LoVo (cell line): Measurements from ENCODE around the gene RAD51B.
A peak's percentile ranks its signal among the peaks of the same experiment; 100 is the strongest.

ENCODE experiments used
- DNase-seq: peaks from one replicate; pipeline ENCODE4 v3.0.0-alpha.2; 2016; ENCODE audit warnings: low spot score

RAD51B gene

DNA sequence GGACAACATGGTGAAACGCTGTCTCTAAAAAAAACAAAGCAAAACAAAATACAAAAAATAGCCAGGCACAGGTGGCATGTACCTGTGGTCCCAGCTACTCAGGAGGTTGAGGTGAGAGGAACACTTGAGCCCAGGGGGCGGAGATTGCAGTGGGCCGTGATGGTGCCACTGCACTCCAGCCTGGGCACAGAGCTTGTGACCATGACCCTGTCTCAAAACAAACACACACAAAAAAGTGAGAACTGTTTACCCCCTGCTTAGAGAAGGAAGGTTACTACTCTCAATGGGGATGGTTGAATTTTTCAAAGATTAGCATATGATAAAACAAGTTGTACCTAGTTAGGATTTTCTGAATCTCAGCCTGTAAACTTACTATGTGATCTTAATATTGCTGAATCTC is 905.3 kb downstream of the RAD51B start:
- DNase-seq: no peak

DNA sequence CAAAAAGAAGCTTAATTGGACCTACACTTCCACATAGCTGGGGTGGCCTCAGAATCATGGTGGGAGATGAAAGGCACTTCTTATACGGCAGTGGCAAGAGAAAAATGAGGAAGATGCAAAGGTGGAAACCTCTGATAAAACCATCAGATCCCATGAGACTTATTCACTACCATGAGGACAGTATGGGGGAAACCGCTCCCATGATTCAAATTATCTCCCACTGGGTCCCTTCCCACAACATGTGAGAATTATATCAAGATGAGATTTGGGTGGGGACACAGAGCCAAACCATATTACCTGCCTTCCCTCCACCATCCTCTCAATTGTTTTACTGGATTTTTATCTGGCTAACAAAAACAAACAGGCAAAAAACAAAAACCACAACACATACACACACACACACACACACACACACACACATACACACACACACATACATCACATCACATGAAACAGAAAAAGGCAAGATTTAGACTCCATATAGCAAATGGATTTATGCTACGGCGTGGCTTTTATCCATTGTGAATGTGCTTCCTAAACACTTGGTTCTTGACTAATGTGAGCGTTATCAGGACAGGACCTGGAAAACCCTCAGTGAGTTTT is 906.6 kb downstream of the RAD51B start:
- DNase-seq: no peak

DNA sequence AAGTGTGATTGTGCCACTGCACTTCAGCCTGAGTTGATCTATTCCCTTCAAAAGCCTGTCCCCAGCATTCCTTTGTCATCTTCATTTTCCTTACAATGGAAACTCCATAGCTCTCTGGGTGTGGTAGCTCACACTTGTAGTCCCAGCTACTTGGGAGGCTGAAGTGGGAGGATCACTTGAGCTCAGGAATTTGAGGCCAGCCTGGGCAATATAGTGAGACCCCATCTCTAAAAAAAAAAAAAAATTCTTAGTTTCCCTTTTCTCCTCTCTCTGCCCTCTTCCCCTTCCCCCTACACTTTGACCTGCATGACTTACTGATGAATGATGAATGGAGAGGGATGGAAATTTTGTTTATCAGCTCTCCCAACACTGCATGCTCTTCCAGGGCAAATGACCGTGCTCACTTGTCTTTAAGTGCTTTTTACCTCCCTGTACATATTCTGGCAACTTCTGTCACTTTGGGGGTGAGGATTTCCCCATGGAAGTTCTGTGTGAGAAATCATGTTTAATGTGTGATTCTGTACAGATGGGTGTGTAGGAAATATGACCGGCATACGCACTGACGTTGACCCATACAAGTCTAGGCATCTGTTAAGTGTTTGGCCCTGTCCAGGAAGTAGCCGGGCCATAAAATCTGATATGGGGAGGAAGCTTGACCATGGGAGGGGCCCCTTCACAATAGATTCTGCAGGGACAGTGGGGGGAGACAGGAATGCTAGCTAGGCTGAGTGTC is 907.9 kb downstream of the RAD51B start:
- DNase-seq: no peak

DNA sequence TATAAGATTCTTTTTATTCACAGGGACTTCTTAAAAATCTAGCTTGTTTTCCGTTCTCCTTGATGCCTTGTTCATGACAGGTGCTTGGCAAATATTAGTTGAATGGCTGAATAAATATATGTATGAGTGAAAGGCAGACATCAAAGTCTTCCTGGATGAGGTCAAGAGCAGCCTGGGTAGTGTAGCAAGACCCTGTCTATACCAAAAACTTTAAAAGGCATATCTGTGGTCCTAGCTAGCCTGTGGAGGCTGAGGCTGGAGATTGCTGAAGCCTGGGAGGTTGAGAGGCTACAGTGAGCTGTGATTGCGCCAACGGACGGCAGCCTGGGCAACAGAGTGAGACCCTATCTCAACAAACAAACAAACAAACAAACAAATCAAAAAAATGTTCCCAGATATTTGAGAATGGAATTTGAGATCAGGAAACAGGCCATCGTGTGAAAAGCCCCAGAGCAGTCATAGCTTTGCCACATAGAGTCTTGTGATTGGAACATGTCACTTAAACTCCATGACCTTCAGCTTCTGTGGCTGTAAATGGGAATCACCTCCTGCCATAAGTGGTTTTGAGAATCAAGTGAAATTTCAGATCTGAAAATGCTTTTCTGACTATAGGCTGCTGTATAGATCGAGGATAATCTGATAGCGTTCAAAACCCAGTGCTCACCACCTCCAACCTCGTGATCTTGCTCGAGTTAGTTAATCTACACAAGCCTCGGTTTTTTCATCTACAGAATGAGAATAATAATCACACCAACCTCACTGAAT is 908.9 kb downstream of the RAD51B start:
- no peak for DNase-seq

DNA sequence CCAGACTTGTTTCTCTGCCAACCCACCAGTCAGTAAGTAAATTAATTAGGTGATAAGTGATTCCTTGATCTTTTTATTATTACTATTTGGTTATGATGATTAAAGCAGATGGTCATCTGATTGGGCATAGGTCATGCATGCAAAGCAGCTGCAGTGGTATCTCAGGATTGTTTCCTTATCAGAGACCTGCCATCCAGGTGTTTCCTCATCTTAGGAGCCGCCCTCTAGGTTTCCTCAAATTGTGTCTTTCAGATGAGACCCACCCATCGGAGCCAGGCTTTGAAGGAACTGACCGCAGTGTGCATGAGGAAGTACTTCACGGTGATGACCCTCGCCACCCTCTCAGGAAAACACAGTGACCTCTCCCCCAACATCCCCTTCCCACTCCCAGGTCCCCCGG is 910.0 kb downstream of the RAD51B start:
- DNase-seq: peak; percentile 11

DNA sequence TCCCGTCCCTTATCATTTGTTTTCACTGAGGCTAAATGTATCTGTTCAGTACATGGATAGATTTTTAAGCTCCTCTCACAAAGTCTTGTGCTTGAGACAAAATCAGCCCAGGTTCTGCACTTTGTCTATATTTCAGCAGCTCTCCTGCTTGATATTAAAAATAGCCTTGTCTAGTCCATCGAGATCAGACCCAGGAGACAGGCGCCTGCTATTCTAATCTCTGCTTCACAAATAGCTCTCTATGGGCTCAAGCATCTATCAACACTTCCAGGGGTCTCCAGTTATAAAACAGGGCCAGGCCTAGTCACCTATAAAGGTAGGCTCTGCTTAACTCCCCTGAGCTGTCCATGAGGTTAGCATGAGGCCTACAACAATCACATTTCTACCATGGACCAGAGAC is 910.8 kb downstream of the RAD51B start:
- no peak for DNase-seq

DNA sequence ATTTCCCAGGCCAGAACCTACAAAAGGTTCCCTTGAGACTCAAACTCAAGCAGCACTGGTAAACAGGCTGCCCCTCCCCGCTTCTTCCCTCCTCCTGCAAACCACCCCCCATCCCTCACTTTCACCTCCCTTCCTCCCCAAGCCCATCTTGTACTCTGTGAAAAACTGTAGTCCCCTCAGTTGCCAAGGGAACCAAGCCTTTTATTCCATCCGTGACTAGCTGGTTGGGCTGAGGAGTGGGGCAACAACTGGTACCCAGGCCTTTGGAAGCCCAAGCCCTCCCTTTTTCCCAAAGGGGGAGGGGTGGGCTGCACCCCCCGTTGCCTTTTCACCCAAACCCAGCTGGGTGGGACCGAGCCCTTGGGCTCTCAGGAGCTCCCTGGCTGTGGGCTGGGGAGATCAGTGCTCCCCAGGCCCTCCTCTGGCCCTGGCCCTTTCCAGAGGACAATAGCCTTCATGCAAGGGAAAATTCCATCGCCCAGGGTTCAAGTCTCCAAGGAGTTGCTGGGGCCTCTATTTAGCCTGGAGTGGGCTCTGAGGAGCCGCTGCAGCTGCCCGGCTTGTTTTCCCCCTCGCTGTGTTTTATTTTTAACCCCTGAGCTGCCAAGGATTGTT is 911.3 kb downstream of the RAD51B start:
- no peak for DNase-seq

DNA sequence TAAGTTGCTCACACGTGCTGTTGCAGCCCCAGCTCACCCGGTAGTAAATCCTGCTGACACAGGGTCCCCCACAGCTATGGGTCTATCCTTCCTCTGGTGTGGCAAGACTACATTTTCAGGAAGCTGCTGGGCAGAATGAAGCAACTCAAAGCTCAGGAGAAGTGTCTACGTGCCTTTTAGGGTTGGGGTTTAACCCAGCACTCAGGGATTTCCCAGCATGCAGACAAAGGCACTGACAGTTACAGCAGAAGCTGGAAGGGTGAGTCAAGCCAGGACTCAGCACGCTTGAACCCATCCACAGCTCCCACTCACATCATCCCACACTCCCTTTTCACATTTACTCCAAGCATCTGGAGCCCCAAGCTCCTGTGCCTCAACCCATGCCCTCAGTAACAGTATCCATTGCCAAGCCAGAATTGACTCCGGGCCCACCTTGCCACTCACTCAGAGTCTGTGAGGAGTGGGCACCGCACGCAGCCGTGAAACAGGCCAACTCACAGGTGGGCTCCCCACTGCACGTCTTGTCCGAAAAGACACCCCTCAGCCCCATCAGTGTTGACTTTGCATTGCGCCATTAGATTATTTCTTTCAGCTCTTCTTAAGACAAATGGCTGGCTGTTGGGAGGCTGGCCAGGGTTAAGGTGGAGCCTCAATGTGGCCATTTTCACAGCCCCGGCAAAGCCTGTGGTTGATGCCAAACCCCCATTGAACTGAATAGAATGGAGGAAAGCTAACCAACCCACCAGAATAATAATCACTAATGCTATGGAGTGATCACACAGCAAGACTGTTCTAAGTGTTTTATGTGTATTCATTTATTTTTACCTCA is 913.7 kb downstream of the RAD51B start:
- DNase-seq: no peak

DNA sequence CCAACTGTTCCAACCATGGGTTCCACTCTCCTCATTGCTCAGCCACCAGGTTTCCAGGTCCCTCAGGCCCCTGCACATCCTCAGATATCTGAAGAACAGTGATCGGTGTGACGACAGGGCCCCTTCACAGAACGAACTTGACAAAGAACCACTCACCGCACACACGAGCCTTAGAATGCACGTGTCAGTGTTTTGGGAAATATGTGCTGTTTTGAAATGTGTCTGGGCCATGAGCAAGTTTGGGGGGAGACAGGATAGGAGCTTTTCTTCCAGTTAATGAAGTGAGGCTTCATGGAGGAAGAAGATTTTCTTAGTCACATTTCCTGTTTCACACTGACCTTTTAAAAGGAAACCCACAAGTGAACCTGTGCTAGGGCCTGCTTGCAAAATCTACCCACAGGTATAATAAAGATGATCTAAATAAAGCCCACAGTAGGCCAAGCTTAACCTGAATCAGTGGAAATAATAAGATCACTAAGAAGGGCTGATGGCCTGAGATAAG is 914.7 kb downstream of the RAD51B start:
- no peak for DNase-seq

DNA sequence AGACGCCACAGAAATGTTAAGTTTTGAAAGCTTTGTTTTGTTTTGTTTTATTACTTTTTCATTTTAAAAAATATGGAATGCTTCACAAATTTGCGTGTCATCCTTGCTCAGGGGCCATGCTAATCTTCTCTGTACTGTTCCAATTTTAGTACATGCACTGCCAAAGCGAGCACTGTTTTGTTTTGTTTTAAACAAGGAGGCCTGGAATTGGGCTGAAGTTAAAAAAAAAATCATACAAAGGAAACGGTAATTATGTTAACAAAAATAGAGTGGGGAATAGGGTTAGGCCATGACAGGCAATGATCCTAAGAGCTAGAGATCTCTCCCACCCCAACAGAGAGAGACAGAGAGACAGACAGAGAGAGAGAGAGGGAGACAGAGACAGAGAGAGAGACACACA is 916.3 kb downstream of the RAD51B start:
- DNase-seq: no peak

DNA sequence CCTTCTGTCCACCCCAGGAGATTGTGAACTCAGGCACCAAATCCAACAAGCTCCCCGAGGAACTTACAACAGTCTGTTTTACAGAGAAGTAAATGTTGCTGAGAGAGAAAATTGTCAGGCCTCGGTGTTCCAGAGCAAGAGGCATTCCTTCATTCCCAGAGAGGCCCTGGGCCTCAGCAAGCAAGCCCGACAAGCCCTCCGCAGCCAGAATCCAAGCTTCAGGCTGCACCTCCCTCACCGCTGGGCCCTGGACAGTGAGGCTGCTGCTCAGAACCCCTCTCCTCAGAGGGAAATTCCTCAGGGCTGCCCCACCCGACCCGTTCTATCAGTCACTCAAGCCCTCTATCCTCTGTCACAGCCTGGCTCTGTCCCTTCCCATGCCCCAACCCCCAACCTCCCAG is 916.9 kb downstream of the RAD51B start:
- no peak for DNase-seq

DNA sequence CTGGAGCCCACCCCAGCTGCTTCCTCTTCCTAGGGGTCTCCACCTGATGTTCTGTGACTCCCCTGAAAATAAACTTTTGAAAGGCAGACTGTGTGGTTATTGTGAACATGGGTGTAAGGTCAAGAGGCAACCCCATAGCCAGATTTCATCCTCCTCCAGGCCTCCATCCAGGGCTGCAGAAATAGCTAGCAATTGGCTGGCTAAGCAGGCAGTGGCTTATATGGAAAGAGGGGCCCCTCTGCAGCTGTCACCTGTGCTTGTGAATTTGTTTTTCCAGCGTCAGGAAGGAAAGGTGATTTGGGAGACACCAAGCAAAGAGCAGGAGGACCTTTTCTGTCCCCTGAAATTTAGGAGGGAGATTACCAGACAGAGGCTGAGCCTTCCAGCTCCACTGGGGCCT is 917.5 kb downstream of the RAD51B start:
- no peak for DNase-seq

DNA sequence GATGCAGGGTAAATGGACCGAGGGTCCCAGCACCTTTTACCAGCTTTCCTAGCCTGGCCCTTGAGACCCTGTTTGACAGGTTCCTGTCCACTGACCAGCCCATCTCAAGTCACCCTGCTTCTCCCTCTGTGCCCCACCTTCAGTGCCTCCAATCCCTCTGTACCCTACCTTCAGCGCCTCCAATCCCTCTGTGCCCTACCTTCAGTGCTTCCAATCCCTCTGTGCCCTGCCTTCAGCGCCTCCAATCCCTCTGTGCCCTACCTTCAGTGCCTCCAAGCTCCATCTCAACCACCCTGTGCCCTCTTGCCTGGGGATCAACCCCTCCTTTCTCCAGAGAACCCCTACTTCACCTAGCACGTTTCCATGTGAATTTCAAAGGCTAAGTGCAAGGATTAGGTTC is 919.0 kb downstream of the RAD51B start:
- DNase-seq: no peak

DNA sequence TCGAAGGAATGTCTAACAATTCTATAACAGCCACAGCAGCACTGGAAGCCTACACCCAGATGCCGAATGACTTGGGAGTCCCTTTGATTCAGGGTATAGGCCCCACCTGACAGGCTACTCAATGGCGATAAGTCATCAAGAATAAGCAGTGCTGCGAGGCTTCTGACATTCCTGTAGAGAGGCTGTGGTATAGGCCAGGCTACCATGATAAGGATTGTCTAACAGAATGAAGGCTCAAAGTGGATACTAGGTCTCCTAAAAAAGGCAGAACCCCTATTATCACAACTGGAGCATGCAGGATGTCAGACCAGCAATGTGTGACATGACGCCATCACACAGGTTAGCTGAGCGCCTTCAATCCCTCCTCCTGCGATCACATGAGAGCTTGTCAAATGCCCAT is 920.1 kb downstream of the RAD51B start:
- no peak for DNase-seq

DNA sequence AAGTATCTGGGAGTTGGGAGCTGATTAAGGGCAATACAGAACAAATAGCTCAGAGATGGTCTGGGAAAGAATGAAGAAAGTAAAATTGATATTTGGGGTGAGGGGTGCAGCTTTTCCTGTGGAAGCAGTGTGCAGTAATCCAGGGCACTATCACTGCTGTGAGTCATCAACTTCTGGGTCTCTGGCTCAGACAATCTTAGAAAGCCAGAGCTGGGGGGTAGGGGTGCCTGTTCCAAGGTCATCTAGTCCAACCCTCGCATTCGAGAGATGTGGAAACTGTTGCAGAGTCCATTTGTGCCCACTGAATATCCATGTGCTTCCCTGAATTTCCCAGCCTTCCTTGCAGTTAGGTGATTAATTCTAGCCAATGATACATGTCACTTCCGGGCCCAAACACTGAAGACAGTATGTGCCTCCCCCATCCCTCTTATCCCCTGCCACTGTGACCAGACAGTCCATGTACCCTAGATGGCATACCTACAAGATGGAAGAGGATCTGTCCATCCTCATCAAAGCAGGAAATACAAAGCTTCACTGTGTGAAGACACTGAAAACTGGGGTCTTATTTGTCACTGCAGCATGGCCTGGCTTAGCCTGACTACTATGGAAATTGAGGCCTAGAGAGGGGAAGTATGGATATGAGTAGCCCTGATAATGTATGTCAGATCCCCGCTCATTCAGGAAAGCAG is 921.4 kb downstream of the RAD51B start:
- no peak for DNase-seq

DNA sequence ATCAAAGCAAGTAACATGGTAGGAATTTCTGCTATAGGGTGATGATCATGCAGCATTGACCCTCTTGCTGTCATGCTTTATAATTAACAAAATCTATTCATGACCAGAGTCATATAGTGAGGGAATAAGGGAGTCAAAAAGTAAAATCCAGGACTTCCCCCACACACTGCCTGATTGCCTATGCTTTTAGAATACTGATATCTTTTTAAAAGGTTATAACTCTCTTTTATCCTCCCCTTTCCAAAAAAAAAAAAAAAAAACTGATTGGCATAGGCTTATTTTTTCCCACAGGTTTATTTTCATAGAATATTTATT is 921.9 kb downstream of the RAD51B start:
- no peak for DNase-seq

DNA sequence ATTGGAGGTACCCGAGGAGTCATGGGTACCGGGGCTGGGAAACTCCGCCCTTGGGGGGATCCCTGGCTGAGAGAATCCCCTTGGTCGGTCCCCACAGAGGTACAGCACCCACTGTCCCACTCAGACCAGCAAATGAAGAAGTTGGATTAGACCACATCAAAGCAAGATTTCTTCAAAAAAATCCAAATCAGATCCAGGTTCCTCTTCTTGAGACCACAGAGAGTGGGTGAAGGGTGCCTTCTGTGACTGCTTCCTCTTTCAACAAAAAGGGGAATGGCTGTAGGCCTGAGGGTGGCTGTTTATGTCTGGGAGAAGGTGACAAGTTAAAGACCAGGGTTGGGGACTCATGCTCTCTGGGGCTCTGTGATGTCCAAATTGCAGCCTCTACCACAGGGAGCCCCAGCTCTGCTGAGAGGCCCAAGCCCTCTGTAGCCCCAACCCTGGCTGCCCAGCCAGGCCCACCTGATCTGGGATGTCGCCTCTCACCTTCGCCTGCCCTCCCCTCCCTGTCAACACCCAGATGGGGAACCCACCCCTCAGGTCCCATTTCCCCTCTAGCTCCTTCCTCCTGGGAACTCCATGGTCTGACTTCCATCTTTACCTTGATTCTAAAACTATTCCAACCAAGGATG is 922.4 kb downstream of the RAD51B start:
- no peak for DNase-seq

DNA sequence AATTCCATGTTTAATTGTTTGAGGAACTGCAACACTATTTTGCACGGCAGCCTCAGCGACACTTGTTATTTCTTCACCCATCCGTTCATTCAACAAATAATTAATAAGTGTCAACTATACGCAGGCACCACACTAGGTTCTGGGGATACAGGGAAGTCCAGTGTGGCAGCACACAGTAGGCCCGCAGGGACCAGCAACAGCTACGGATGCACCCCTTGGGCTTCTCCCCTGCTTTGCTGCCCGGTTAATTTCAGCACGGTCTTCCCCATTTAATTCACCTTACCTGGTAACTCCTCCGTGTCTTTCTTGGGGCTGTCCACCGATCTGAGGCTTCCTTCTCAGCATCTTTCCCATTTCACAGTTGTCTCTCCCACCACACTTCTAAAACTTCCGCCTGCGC is 925.0 kb downstream of the RAD51B start:
- no peak for DNase-seq

DNA sequence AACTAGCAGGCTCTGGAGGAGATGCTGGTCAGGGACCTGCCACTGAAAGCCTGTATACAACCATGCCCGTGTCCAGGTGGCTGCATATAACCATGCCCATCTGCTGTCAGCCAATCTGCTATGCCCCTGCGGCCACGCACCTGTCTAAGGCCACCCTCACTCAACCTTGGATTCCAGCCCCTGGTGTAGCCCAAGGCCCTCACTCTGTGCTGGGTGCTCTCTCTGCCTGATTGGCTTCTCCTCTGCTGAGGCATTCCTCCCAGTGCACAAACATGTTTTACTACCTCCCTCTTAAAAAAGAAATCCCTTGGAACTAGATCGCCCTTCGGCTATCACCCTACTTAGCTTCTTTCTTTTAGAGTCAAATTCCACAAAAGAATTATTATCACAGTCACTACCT is 927.8 kb downstream of the RAD51B start:
- DNase-seq: no peak

DNA sequence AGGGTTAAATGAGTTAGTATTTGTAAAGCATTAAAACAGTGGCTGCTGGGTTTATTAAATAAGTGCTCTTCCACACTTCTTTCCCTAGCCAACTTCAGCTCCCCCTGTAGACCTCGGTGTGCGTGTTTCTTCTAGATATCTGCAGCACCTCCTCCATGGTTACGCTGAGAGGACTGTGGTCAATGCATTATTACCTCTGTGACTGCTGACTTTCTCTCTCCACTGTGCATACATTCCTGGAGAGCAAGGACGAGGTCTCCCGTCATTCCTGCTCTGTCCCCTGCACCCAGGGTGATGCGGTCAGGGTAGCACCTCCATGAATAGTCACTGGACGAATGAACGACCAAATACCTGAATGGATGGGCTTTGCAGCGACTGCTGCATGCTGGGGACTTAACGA is 928.7 kb downstream of the RAD51B start:
- no peak for DNase-seq

DNA sequence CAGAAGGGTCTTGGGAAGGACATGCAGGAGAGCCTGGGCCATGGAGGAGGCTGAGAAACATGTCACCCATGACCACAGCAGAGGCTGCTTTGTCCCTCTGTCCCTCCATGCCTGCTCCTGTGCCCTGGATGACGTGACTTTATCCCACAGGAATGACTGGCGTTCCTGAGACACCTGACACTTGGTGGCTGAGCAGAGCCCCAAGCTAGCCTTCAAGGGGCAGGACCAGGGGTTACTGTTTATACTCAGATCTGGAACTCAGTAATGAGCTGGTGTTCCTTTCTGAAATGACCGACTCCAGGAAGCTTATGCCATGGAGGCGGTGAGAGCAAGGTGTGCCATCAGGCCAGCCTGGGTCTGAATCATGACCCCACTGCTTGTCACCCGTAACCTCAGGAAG is 929.1 kb downstream of the RAD51B start:
- DNase-seq: peak; percentile 6
